Esophagus muscularis mucosa (tissue), 3 donors: Measurements from ENCODE around the gene TWIST1.

Experiments
- CTCF ChIP-seq, 3 experiments: fragments of 200-600 bp in 2 of 3; fragments of 450-650 bp in 1 of 3; sonication (generic) in 2 of 3; IDR thresholded peaks; one replicate each; pipeline ENCODE4 v1.5.1; 2017 to 2019; ENCODE audit warnings: antibody characterized with exemption in 3 of 3, mild to moderate bottlenecking in 2 of 3, moderate library complexity in 1 of 3
- EP300 ChIP-seq: sonication (generic); formaldehyde crosslinking; IDR thresholded peaks from one replicate; pipeline ENCODE4 v1.6.1; 2017; ENCODE audit warnings: antibody characterized with exemption

GRCh38 chr7:19066170-19066569 is 51.3 kb downstream of the TWIST1 start:
- TF ChIP-seq CTCF (IDR thresholded peaks at IDR 0.05) (no peak), EP300 (no peak)
